Smooth muscle cell (in vitro differentiated cells): ENCODE results near the gene KIF5B. TPM values are rescaled to one million over a fixed set of nuclear protein-coding genes. Genes with fewer than 3 reads are reported as not detected.

Experiments
- DNase-seq: peaks from one replicate; lab custom pipeline; 2025; ENCODE audit not compliant: unreplicated experiment; lab: John Stamatoyannopoulos, UW
- H2AFZ ChIP-seq: fragments of 200-600 bp; sonication (generic); 2 replicates; pipeline ENCODE4 v1.6.0; 2016; ENCODE audit warnings: antibody characterized with exemption, low read depth, mild to moderate bottlenecking
- H3F3A ChIP-seq: fragments of 200-600 bp; sonication (generic); 2 replicates; pipeline ENCODE4 v1.6.0; 2017; ENCODE audit warnings: antibody characterized with exemption, low read depth
- H3K27ac ChIP-seq: fragments of 200-600 bp; sonication (generic); 2 replicates; pipeline ENCODE4 v1.5.1; 2016; ENCODE audit warnings: low read depth, mild to moderate bottlenecking
- H3K27me3 ChIP-seq: fragments of 200-600 bp; sonication (generic); 2 replicates; pipeline ENCODE4 v1.6.1; 2016; ENCODE audit warnings: low read depth, mild to moderate bottlenecking
- H3K36me3 ChIP-seq: fragments of 200-600 bp; sonication (generic); 2 replicates; pipeline ENCODE4 v1.5.1; 2016; ENCODE audit warnings: low read depth
- H3K4me1 ChIP-seq: fragments of 200-600 bp; sonication (generic); 2 replicates; pipeline ENCODE4 v1.5.1; 2016; ENCODE audit warnings: low read depth
- H3K4me2 ChIP-seq: fragments of 200-600 bp; sonication (generic); 2 replicates; pipeline ENCODE4 v1.6.0; 2016; ENCODE audit warnings: mild to moderate bottlenecking
- H3K4me3 ChIP-seq: fragments of 200-600 bp; sonication (generic); 2 replicates; pipeline ENCODE4 v1.5.1; 2016; ENCODE audit warnings: mild to moderate bottlenecking
- H3K79me2 ChIP-seq: fragments of 200-600 bp; sonication (generic); 2 replicates; pipeline ENCODE4 v1.6.0; 2016; ENCODE audit warnings: low read depth, mild to moderate bottlenecking
- H3K9ac ChIP-seq: fragments of 200-600 bp; sonication (generic); 2 replicates; pipeline ENCODE4 v1.6.0; 2016; ENCODE audit warnings: low read depth
- H3K9me3 ChIP-seq: fragments of 200-600 bp; sonication (generic); replicated peaks from 2 replicates; pipeline ENCODE4 v1.5.1; 2016; ENCODE audit warnings: low read depth
- H4K20me1 ChIP-seq: fragments of 200-600 bp; sonication (generic); 2 replicates; pipeline ENCODE4 v1.6.0; 2016; ENCODE audit warnings: low read depth
- CTCF ChIP-seq: fragments of 200-600 bp; sonication (generic); IDR thresholded peaks from 2 replicates; pipeline ENCODE4 v1.5.1; 2017; ENCODE audit warnings: borderline replicate concordance, mild to moderate bottlenecking, antibody characterized with exemption; ENCODE audit not compliant: insufficient read depth, poor library complexity, severe bottlenecking
- WGBS: methylation state at CpG from one replicate; pipeline ENCODE4 v1.1.7; 2016; ENCODE audit warnings: low lambda C conversion rate; 5-methylcytosine and 5-hydroxymethylcytosine counted together
- polyA plus RNA-seq: library from polyadenylated mRNA; unstranded; fragments of >200 nt; fragmentation: Nextera tagmentation; extraction: Ambion mirVana; gene quantifications from 2 replicates; pipeline ENCODE4 v1.2.1, GENCODE V29; 2016
- total RNA-seq: library from RNA; depleted of rRNA; stranded (reverse); fragments of >200 nt; gene quantifications from 2 replicates; pipeline ENCODE4 v1.2.3, GENCODE V29; 2014

The KIF5B gene
- total and polyA plus RNA-seq, 2 experiments from 2014 or later = 74.2 to 164 TPM

- Histone ChIP-seq H3K27me3 (no peaks in the 10 kb centered on the region), H3K4me2 (no peak overlapping the region), H2AFZ (no peak overlapping the region), H3K4me3 (no peak overlapping the region), H4K20me1 (peaks cover 87% of the 10 kb centered on the region), H3K27ac (no peak overlapping the region), H3K9me3 (no peaks in the 10 kb centered on the region), H3F3A (peaks cover 4% of the 10 kb centered on the region), H3K79me2 (peaks cover 64% of the 10 kb centered on the region), H3K4me1 (no peaks in the 10 kb centered on the region), H3K36me3 (peaks cover 66% of the 10 kb centered on the region), H3K9ac (no peak overlapping the region)
- DNase-seq = no peak
- 95% methylated on average over 1 of the region's 1 CpG for WGBS
- TF ChIP-seq CTCF = no peak
These were observed 21.2 kb downstream of the KIF5B start for GRCh38 chr10:32035038-32035437.

GRCh38 chr10:32033171-32033570, 23.1 kb downstream of the KIF5B start:
- H3K4me1 ChIP-seq = no peaks in the 10 kb centered on the region
- H3K9me3 ChIP-seq = no peaks in the 10 kb centered on the region
- peaks cover 64% of the 10 kb centered on the region for H3K79me2 ChIP-seq
- H3K36me3 ChIP-seq = peaks cover 79% of the 10 kb centered on the region
- no peaks in the 10 kb centered on the region for H3K27me3 ChIP-seq
- no peak for DNase-seq
- H3K4me3 ChIP-seq = no peak overlapping the region
- H3F3A ChIP-seq = no peaks in the 10 kb centered on the region
- H3K4me2 ChIP-seq = no peak overlapping the region
- no peak overlapping the region for H3K9ac ChIP-seq
- no peak for TF ChIP-seq CTCF
- WGBS = 85% methylated on average over 5 of the region's 5 CpGs
- H3K27ac ChIP-seq = no peak overlapping the region
- H2AFZ ChIP-seq = no peak overlapping the region
- H4K20me1 ChIP-seq = peaks cover 87% of the 10 kb centered on the region

GRCh38 chr10:32031920-32032319, 24.3 kb downstream of the KIF5B start:
- TF ChIP-seq CTCF = no peak
- no peak overlapping the region for H3K9ac ChIP-seq
- H3K4me2 ChIP-seq = no peak overlapping the region
- H3K27me3 ChIP-seq = no peaks in the 10 kb centered on the region
- peaks cover 78% of the 10 kb centered on the region for H3K36me3 ChIP-seq
- peaks cover 89% of the 10 kb centered on the region for H4K20me1 ChIP-seq
- WGBS = 85% methylated on average over 4 of the region's 4 CpGs
- H3K4me1 ChIP-seq = no peaks in the 10 kb centered on the region
- no peak overlapping the region for H2AFZ ChIP-seq
- no peak overlapping the region for H3K27ac ChIP-seq
- H3F3A ChIP-seq = no peaks in the 10 kb centered on the region
- DNase-seq = no peak
- H3K4me3 ChIP-seq = no peak overlapping the region
- peaks cover 66% of the 10 kb centered on the region for H3K79me2 ChIP-seq
- H3K9me3 ChIP-seq = no peaks in the 10 kb centered on the region

- peaks cover 78% of the 10 kb centered on the region for H3K36me3 ChIP-seq
- H3K27ac ChIP-seq = no peak overlapping the region
- H3K9ac ChIP-seq = no peak overlapping the region
- no peak overlapping the region for H3K4me3 ChIP-seq
- H3K79me2 ChIP-seq = peaks cover 65% of the 10 kb centered on the region
- H2AFZ ChIP-seq = no peak overlapping the region
- 95% methylated on average over 6 of the region's 6 CpGs for WGBS
- TF ChIP-seq CTCF = no peak
- DNase-seq = no peak
- H3K27me3 ChIP-seq = no peaks in the 10 kb centered on the region
- H3K4me2 ChIP-seq = no peak overlapping the region
- H3K9me3 ChIP-seq = no peaks in the 10 kb centered on the region
- H3K4me1 ChIP-seq = no peaks in the 10 kb centered on the region
- peaks cover 89% of the 10 kb centered on the region for H4K20me1 ChIP-seq
- H3F3A ChIP-seq = no peaks in the 10 kb centered on the region
These were observed 24.8 kb downstream of the KIF5B start for GRCh38 chr10:32031424-32031823.
